WTC11 (cell line): Measurements from ENCODE around the gene RUSF1. TPM values are rescaled to one million over a fixed set of nuclear protein-coding genes. Genes with fewer than 3 reads are reported as not detected.

ENCODE experiments used
- ATAC-seq: fragments of 200-7000 bp; cut with Tn5 transposase; 2 replicates; pipeline ENCODE4 v1.10.0; 2021; ENCODE audit warnings: mild to moderate bottlenecking, moderate library complexity
- CTCF ChIA-PET: fragments of 300-600 bp; sonication (Branson Sonifier 250); formaldehyde crosslinking; loops from one replicate; lab custom pipeline; 2021; ENCODE audit warnings: antibody characterized with exemption; lab: Charles Lee
- POLR2A ChIA-PET: fragments of 350-600 bp; sonication (Branson Sonifier 250); formaldehyde crosslinking; loops from one replicate; lab custom pipeline; 2021; ENCODE audit warnings: antibody characterized with exemption; lab: Charles Lee
- DNase-seq: peaks from one replicate; pipeline ENCODE4 v3.0.0; 2021; ENCODE audit warnings: low spot score
- H3K27ac Mint-ChIP-seq: 2 replicates; pipeline ENCODE4 v1.8.0; 2021; ENCODE audit warnings: mixed read lengths
- H3K27me3 Mint-ChIP-seq: 2 replicates; pipeline ENCODE4 v1.8.0; 2021; ENCODE audit warnings: low read depth, mild to moderate bottlenecking, moderate library complexity, mixed read lengths
- H3K36me3 Mint-ChIP-seq: 2 replicates; pipeline ENCODE4 v1.8.0; 2021; ENCODE audit warnings: mixed read lengths
- H3K4me1 Mint-ChIP-seq: 2 replicates; pipeline ENCODE4 v1.8.0; 2022; ENCODE audit warnings: mixed read lengths
- H3K4me3 Mint-ChIP-seq: 2 replicates; pipeline ENCODE4 v1.8.0; 2021; ENCODE audit warnings: mild to moderate bottlenecking, moderate library complexity, mixed read lengths
- H3K9me3 Mint-ChIP-seq: 2 replicates; pipeline ENCODE4 v1.8.0; 2021; ENCODE audit warnings: mixed read lengths
- AR ChIP-seq: fragments of 250-450 bp; sonication (Bioruptor Pico); IDR thresholded peaks from 2 replicates; pipeline ENCODE4 v1.9.0; 2021; ENCODE audit warnings: mild to moderate bottlenecking
- EMX1 ChIP-seq: fragments of 250-450 bp; sonication (Bioruptor Pico); IDR thresholded peaks from 2 replicates; pipeline ENCODE4 v1.8.0; 2021; ENCODE audit warnings: mild to moderate bottlenecking
- FOXJ3 ChIP-seq: sonication (generic); formaldehyde crosslinking; IDR thresholded peaks from 2 replicates; pipeline ENCODE4 v1.9.0; 2021; ENCODE audit warnings: missing genetic modification reagents, mild to moderate bottlenecking, borderline replicate concordance
- FOXP1 ChIP-seq: sonication (generic); formaldehyde crosslinking; IDR thresholded peaks from 2 replicates; pipeline ENCODE4 v1.8.0; 2022; ENCODE audit warnings: missing genetic modification reagents, mild to moderate bottlenecking, moderate library complexity, borderline replicate concordance
- FOXP4 ChIP-seq: sonication (generic); formaldehyde crosslinking; IDR thresholded peaks from 2 replicates; pipeline ENCODE4 v1.8.0; 2022; ENCODE audit warnings: mild to moderate bottlenecking, missing genetic modification reagents
- JUN ChIP-seq: sonication (generic); formaldehyde crosslinking; IDR thresholded peaks from 2 replicates; pipeline ENCODE4 v1.8.0; 2023; ENCODE audit warnings: mild to moderate bottlenecking, missing genetic modification reagents
- NFE2L1 ChIP-seq: sonication (generic); formaldehyde crosslinking; IDR thresholded peaks from 2 replicates; pipeline ENCODE4 v1.8.1; 2023; ENCODE audit warnings: missing genetic modification reagents
- NR1H2 ChIP-seq: sonication (generic); formaldehyde crosslinking; IDR thresholded peaks from 2 replicates; pipeline ENCODE4 v1.9.0; 2021; ENCODE audit warnings: mild to moderate bottlenecking, moderate library complexity, missing genetic modification reagents
- RELA ChIP-seq: sonication (generic); formaldehyde crosslinking; IDR thresholded peaks from 2 replicates; pipeline ENCODE4 v1.8.1; 2022; ENCODE audit warnings: missing genetic modification reagents, mild to moderate bottlenecking, borderline replicate concordance
- SP1 ChIP-seq: sonication (generic); formaldehyde crosslinking; conservative IDR thresholded peaks from 2 replicates; pipeline ENCODE4 v1.8.1; 2022; ENCODE audit warnings: missing genetic modification reagents
- TCF7 ChIP-seq: sonication (generic); formaldehyde crosslinking; IDR thresholded peaks from 2 replicates; pipeline ENCODE4 v1.8.0; 2022; ENCODE audit warnings: mild to moderate bottlenecking, low read depth, missing genetic modification reagents, moderate library complexity
- USF1 ChIP-seq: sonication (generic); formaldehyde crosslinking; IDR thresholded peaks from 2 replicates; pipeline ENCODE4 v1.8.0; 2022; ENCODE audit warnings: mild to moderate bottlenecking, missing genetic modification reagents
- ZNF317 ChIP-seq: sonication (generic); formaldehyde crosslinking; IDR thresholded peaks from 2 replicates; pipeline ENCODE4 v1.8.1; 2023; ENCODE audit warnings: low read depth, mild to moderate bottlenecking, moderate library complexity, missing genetic modification reagents, borderline replicate concordance
- total RNA-seq: library from RNA; stranded (reverse); gene quantifications from 3 replicates; pipeline ENCODE4 v1.2.3, GENCODE V29; 2021
- TF ChIP-seq, protein P1 (sequence below): sonication (generic); formaldehyde crosslinking; IDR thresholded peaks from 2 replicates; pipeline ENCODE4 v1.8.0; 2022; ENCODE audit warnings: missing genetic modification reagents
- TF ChIP-seq, protein P2 (sequence below): sonication (generic); formaldehyde crosslinking; IDR thresholded peaks from 2 replicates; pipeline ENCODE4 v1.8.0; 2022; ENCODE audit warnings: mild to moderate bottlenecking, missing genetic modification reagents
- TF ChIP-seq, protein P3 (sequence below): fragments of 250-450 bp; sonication (Bioruptor Pico); IDR thresholded peaks from 2 replicates; pipeline ENCODE4 v1.8.0; 2021; ENCODE audit warnings: mild to moderate bottlenecking
- TF ChIP-seq, protein P4 (sequence below): sonication (generic); formaldehyde crosslinking; IDR thresholded peaks from 2 replicates; pipeline ENCODE4 v1.8.1; 2023; ENCODE audit warnings: mild to moderate bottlenecking, missing genetic modification reagents, moderate library complexity

RUSF1 gene
- total RNA-seq, 1 experiment from 2014 or later, result 35.9 TPM

DNA sequence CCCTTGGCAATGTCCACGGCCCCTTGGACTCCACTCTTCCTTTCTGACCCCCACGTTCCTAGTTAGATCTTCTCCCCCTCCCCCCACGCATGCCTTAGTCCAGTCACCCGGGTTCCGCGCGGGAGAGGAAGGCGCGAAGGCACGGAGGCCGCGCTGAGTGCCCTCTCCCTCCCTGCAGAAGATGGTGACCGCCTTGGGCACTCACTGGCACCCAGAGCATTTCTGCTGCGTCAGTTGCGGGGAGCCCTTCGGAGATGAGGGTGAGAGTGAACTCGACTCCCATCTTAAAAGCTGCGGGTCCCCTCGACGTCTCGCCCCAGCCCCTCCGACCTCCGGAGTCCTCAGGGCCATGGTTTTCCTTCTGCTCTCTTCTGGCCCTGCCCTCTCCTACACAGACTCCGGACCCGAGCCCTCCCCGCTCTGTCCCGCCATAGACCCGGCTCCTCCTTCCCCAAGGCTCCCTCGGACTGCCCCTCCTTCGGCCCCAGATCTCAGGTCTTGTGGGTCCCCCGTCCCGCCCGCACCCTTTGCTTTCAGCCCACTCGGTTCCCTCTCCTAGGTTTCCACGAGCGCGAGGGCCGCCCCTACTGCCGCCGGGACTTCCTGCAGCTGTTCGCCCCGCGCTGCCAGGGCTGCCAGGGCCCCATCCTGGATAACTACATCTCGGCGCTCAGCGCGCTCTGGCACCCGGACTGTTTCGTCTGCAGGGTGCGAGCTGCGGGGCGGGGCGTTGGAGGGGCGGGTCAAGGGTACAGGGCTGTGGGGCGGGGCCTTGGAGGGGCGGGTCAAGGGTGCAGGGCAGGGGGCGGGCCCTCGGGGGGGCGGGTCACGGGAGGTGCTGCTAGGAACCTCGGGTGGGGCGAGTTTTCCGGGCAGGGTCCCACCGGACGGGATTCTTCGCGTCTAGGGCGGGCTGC is 31.6 kb downstream of the RUSF1 start:
- ATAC-seq, result peak; percentile 61
- DNase-seq, result peak; percentile 86
- CTCF ChIA-PET, result interaction anchor here (0.8 to 13.1 kb wide), 12 partner anchors 11 to 434 kb away, joined by 3 to 221 read pairs (median 6); partner anchors contain the start of genes ARMC5, RUSF1 and ZNF267
- H3K36me3 Mint-ChIP-seq, result no peaks in the 10 kb centered on the region
- TF ChIP-seq SP1 (CRISPR knock-in tag) (0 out of 2 replicates have a peak, but pooled peaks have one; percentile 10), AR (CRISPR knock-in tag) (no peak), NFE2L1 (CRISPR knock-in tag) (peak; percentile 76), JUN (CRISPR knock-in tag) (no peak), FOXJ3 (CRISPR knock-in tag) (no peak), FOXP1 (CRISPR knock-in tag) (peak; percentile 4; the same call in 1 of the 2 replicates)
- TF ChIP-seq, protein P1, sequence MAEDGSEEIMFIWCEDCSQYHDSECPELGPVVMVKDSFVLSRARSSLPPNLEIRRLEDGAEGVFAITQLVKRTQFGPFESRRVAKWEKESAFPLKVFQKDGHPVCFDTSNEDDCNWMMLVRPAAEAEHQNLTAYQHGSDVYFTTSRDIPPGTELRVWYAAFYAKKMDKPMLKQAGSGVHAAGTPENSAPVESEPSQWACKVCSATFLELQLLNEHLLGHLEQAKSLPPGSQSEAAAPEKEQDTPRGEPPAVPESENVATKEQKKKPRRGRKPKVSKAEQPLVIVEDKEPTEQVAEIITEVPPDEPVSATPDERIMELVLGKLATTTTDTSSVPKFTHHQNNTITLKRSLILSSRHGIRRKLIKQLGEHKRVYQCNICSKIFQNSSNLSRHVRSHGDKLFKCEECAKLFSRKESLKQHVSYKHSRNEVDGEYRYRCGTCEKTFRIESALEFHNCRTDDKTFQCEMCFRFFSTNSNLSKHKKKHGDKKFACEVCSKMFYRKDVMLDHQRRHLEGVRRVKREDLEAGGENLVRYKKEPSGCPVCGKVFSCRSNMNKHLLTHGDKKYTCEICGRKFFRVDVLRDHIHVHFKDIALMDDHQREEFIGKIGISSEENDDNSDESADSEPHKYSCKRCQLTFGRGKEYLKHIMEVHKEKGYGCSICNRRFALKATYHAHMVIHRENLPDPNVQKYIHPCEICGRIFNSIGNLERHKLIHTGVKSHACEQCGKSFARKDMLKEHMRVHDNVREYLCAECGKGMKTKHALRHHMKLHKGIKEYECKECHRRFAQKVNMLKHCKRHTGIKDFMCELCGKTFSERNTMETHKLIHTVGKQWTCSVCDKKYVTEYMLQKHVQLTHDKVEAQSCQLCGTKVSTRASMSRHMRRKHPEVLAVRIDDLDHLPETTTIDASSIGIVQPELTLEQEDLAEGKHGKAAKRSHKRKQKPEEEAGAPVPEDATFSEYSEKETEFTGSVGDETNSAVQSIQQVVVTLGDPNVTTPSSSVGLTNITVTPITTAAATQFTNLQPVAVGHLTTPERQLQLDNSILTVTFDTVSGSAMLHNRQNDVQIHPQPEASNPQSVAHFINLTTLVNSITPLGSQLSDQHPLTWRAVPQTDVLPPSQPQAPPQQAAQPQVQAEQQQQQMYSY (CRISPR knock-in tag), result peak; percentile 72; the same call in 1 of the 2 replicates
- TF ChIP-seq, protein P2, sequence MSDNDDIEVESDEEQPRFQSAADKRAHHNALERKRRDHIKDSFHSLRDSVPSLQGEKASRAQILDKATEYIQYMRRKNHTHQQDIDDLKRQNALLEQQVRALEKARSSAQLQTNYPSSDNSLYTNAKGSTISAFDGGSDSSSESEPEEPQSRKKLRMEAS, result peak; percentile 56
- TF ChIP-seq, all 79 proteins: peak for 5
- H3K9me3 Mint-ChIP-seq, result 0 out of 2 replicates have a peak, but pooled peaks cover 5% of the 10 kb centered on the region
- H3K4me3 Mint-ChIP-seq, result peak overlapping the region; percentile 81
- POLR2A ChIA-PET, result interaction anchor here (0.5 to 2.1 kb wide), 7 partner anchors 10 to 422 kb away, joined by 4 to 10 read pairs (median 5); partner anchors contain the start of gene ARMC5
- H3K4me1 Mint-ChIP-seq, result peaks cover 9% of the 10 kb centered on the region
- no peak overlapping the region for H3K27ac Mint-ChIP-seq
- H3K27me3 Mint-ChIP-seq, result peaks cover 88% of the 10 kb centered on the region

- Mint-ChIP-seq H3K4me3 (peak overlapping the region; percentile 81), H3K36me3 (no peaks in the 10 kb centered on the region)
- DNase-seq, result peak; percentile 41
- TF ChIP-seq, protein P3, sequence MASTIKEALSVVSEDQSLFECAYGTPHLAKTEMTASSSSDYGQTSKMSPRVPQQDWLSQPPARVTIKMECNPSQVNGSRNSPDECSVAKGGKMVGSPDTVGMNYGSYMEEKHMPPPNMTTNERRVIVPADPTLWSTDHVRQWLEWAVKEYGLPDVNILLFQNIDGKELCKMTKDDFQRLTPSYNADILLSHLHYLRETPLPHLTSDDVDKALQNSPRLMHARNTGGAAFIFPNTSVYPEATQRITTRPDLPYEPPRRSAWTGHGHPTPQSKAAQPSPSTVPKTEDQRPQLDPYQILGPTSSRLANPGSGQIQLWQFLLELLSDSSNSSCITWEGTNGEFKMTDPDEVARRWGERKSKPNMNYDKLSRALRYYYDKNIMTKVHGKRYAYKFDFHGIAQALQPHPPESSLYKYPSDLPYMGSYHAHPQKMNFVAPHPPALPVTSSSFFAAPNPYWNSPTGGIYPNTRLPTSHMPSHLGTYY (CRISPR knock-in tag), result no peak
- TF ChIP-seq FOXP4 (CRISPR knock-in tag) (peak; percentile 20; the same call in 1 of the 2 replicates), RELA (0 out of 2 replicates have a peak, but pooled peaks have one; percentile 26), EMX1 (CRISPR knock-in tag) (no peak), USF1 (CRISPR knock-in tag) (peak; percentile 40; the same call in 1 of the 2 replicates), ZNF317 (CRISPR knock-in tag) (no peak), TCF7 (CRISPR knock-in tag) (no peak), NR1H2 (no peak), FOXP1 (CRISPR knock-in tag) (peak; percentile 42; the same call in 1 of the 2 replicates)
- TF ChIP-seq, protein P4, sequence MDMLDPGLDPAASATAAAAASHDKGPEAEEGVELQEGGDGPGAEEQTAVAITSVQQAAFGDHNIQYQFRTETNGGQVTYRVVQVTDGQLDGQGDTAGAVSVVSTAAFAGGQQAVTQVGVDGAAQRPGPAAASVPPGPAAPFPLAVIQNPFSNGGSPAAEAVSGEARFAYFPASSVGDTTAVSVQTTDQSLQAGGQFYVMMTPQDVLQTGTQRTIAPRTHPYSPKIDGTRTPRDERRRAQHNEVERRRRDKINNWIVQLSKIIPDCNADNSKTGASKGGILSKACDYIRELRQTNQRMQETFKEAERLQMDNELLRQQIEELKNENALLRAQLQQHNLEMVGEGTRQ (CRISPR knock-in tag), result peak; percentile 41; the same call in 1 of the 2 replicates
These were observed 32.3 kb downstream of the RUSF1 start for GRCh38 chr16:31475946-31476302.

More at GRCh38 chr16:31475946-31476302, 32.3 kb downstream of the RUSF1 start:
- peaks cover 88% of the 10 kb centered on the region for H3K27me3 Mint-ChIP-seq
- H3K9me3 Mint-ChIP-seq, result 0 out of 2 replicates have a peak, but pooled peaks cover 5% of the 10 kb centered on the region
- H3K4me1 Mint-ChIP-seq, result peaks cover 16% of the 10 kb centered on the region
- POLR2A ChIA-PET, result interaction anchor here (0.5 to 1.2 kb wide), 4 partner anchors 11 to 422 kb away, joined by 4 to 7 read pairs (median 4); no protein-coding TSS in a partner anchor
- ATAC-seq, result no peak
- no peak overlapping the region for H3K27ac Mint-ChIP-seq
- CTCF ChIA-PET, result interaction anchor here (0.8 to 13.1 kb wide), 4 partner anchors 12 to 239 kb away, joined by 3 to 221 read pairs (median 17); partner anchors contain the start of gene ARMC5
